ENCODE data around the gene ZNF641.

Gene ZNF641

GRCh38 chr12:48350249-48351021 is at the start of gene ZNF641:
Gene ZNF641, minus strand, starts transcription at chr12:48350919. Its CDS starts 2,829 bp downstream, at chr12:48348090.
- no peak for DNase-seq

GRCh38 chr12:48390026-48390425 is 39.3 kb upstream of the ZNF641 start:
- no peak for DNase-seq

GRCh38 chr12:48389409-48389808 is 38.7 kb upstream of the ZNF641 start:
- DNase-seq, result no peak

DNA sequence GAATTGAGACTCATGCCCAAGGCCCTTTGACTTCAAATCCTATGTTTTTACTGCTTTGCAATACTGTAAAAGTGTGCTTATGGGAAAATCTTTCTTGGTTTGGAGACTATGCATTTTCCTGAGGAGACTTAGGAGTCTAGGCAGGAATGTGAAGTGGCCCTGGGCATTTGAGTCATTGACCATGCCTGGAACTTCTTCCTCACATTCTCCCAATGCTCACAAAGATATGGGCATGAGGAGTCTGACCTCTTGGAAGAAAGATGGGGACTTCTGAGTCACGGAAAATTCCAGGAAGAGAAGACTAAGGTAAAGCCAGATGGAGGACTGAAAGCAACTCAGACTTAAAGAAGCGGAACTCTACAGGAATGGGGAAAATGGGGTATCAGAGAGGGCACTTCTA is 38.2 kb upstream of the ZNF641 start:
- DNase-seq, result no peak

DNA sequence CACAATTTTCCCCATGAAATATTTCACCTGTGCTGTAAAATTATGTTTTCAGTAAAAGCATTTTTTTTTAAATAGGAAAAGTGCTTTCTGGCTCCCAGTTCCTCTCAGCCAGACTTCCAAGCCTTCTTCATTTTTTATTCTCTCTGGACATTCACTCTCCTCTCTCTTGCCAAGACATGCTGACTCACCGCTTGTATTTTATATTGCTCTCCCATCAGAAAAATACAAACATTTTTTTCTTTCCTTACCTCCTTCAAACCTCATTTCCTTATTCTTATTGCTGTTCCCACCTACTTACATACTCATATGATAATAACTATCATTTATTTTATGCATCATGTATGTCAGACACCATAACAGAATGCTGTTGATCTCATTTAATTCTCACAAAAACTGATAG is 37.7 kb upstream of the ZNF641 start:
- no peak for DNase-seq

- DNase-seq, result no peak
Measured at GRCh38 chr12:48380596-48380995, 29.9 kb upstream of the ZNF641 start.

GRCh38 chr12:48379794-48380193 is 29.1 kb upstream of the ZNF641 start:
- DNase-seq, result no peak

DNA sequence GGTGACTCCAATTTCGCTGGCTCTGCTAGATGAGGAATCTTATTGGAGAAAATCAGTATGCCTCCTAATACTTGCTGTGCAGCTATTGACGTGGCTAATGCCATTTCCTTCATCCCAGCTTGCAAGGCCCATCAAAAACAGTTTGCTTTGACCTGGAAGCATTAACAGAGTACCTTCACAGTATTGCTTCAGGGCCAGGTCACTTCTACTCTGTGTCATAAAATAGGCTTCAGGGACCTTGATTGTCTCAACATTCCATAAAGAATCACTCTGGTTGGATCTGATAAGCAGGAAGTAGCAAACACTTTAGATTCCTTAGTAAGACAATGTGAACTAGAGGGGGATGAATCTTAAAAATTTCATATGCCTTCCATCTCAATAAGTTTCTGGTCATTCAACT is 26.9 kb upstream of the ZNF641 start:
- DNase-seq, result no peak

- DNase-seq, result no peak
Measured at GRCh38 chr12:48374164-48374563, 23.4 kb upstream of the ZNF641 start.

DNA sequence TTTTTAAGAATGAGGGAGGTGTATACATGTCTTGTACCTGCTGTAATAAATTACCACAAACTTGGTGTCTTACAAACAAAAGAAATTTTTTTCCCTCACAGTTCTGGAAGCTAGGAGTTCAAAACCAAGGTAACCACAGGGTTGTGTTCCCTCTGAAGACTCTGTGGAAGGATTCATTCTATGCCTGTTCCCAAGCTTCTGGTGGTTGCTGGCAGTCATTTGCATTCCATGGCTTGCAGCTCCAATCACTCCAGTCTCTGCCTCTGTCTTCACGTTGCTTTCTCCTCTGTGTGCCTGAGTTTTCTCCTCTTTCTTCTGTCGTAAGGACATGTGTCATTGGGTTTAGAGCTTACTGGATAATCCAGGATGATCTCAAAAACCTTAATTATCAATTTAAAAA is 15.4 kb upstream of the ZNF641 start:
- DNase-seq, result no peak

GRCh38 chr12:48361664-48362339 is 11.1 kb upstream of the ZNF641 start:
- DNase-seq, result no peak

- DNase-seq, result no peak
Measured at GRCh38 chr12:48358937-48359513, 8.3 kb upstream of the ZNF641 start.

DNA sequence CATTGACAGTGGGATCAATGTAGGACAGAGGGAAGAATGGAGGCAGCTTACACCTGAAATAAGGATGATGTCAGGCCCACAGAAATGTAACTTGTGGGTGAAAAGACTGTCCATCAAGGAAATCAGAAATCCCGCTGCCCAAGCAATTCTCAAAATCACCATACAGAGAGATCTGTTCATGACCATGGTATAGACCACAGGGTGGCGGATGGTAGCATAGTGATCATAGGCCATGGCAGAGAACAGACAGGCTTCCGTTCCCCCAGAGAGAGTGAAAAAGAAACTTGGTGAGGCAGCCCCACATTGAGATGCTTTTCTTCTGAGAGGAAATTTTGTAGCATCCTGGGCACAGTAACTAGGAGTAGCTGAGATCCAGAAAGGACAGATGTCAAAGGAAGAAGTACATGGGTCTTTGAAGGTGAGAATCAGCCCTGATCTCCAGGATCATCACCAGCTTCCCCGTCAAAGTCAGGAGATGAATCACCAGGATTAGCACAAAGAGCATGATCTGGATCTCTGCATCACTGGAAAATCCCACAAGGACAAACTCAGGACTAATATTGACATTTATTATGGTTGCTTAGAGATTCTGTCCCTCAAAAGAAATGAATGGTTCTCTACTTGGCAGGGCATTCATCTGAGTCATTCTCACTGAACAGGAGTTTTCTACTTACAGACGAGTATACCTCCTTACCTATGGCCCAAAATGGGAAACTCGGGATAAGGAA is 5.5 kb upstream of the ZNF641 start:
- no peak for DNase-seq

- DNase-seq, result no peak
Measured at GRCh38 chr12:48352157-48352760, 1.5 kb upstream of the ZNF641 start.

GRCh38 chr12:48351022-48351708 is 446 bp upstream of the ZNF641 start:
- no peak for DNase-seq

- DNase-seq, result no peak
Measured at GRCh38 chr12:48349471-48349870, 1.2 kb downstream of the ZNF641 start.

DNA sequence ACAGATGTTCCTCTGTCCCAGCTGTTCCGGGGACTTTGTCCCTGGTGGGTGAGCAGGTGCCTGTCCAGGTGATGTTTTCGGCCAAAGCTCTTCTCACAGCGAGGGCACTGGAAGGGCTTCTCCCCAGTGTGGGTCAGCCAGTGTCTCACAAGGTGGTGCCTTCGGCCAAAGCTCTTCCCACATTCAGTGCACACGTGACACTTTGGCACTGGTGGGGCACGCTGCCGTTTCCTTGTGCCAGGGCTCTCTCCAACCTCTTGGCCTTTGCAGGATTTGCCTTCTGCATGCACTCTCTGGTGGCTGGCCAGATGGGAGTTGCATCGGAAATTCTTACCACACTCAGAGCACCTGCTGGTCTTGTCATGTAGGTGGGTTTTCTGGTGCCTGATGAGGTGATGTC is 7.7 kb downstream of the ZNF641 start:
- no peak for DNase-seq

- DNase-seq, result no peak
Measured at GRCh38 chr12:48340943-48341342, 9.8 kb downstream of the ZNF641 start.

DNA sequence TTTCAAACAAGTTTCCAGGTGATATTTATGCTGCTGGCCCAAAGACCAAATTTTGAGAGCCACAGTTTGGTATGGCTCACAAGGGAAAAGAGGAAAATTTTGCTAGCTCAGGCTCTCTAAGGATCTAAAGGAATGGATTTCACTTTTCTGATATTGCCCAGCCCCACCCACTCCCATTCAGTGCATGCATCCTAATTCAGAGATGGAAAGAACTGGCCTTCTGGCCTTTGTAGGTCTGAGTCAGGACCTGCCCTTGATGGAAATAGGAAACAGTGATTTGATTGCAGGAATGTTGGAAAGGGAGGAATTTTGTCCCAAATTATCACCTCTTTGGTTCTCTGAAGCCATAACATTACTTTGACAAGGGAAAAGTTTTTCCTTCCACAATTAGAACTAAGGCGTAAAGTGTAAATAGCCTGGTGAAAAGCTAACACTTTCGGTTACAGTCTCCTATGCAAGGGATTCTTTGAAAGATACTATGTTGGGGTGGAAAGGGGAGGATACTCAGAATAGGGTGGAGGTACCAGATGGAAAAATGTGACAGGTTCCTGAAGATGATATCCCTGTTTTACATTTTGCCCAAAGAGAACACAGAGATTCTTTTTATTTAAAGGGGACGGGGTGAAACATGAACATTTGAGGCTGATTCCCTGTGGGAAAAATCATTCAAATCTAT is 11.1 kb downstream of the ZNF641 start:
- no peak for DNase-seq

DNA sequence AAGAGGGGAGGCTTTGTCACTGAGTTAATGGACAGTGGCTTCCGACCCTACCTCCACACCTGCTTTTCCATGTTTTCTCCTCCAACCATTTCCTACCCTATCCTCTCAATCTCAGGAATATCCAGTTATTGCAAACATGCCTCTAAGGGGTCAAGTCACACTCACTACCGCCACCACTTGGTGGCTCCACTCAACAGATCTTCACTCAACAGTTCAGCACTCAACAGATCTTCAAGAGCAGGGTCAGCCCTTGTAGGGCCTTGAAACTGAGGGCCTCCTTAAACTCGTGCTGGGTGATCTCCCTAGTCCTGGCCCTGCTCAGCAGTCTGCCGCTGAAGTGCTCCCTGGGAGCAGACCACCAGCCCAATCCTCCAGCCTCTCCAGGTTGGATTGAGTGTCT is 14.2 kb downstream of the ZNF641 start:
- no peak for DNase-seq

DNA sequence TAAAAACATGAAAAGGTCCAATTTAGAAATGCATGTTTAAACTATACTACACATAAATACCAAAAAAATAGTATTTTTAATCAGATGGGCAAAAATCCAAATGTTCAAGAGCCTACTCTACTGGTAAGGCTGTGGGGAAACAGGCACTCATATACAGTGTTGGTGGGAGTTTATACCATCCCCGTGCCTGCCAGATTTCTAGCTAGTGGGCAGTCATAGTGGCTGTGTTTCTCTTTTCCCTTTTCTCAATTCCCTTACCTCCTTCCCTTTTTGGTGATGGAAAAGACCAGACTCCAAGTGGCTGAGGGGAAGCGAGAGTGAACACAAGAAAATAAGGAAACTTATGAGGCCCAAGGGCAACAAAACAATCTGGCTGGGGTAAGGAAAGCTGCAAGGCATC is 14.7 kb downstream of the ZNF641 start:
- no peak for DNase-seq

DNA sequence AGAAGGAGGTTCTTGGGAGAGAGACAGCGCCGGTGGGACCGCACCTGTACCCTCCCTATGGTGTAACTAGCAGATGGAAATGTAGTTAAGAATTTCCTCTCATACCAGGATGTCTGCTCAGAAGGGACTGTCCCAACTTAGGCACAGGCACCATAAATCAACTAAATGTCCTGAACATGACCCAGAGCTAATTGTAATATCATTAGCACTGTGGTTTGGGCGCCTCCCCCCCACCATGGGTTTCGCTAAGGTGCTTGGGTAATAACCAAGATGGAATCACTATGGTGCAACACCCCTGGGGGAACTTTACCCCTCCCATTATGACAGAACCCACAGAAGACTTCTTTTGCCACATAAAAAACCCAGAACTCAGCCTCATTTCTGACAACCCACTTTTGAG is 15.9 kb downstream of the ZNF641 start:
- no peak for DNase-seq

Data from KG1 (cell line).